Stomach smooth muscle (tissue), 2 donors: ENCODE results near the gene PGBD5.

ENCODE experiments used
- H3K27ac ChIP-seq: one replicate; pipeline ENCODE4 v1.7.0; 2013; ENCODE audit warnings: mild to moderate bottlenecking, low read length, inconsistent platforms
- H3K27me3 ChIP-seq, 2 donors: one replicate each; pipeline ENCODE4 v1.7.0; 2013; ENCODE audit warnings: low read length in 2 of 2; ENCODE audit not compliant: insufficient read depth in 2 of 2, control insufficient read depth in 1 of 2
- H3K36me3 ChIP-seq, 2 donors: one replicate each; pipeline ENCODE4 v1.7.0; 2013; ENCODE audit warnings: low read length in 2 of 2; ENCODE audit not compliant: control insufficient read depth in 2 of 2, insufficient read depth in 2 of 2
- H3K4me1 ChIP-seq: one replicate; pipeline ENCODE4 v1.7.0; 2013; ENCODE audit warnings: low read length; ENCODE audit not compliant: control insufficient read depth, insufficient read depth
- H3K4me3 ChIP-seq, 2 donors: one replicate each; pipeline ENCODE4 v1.7.0; 2013; ENCODE audit warnings: low read length in 2 of 2
- H3K9ac ChIP-seq, 2 donors: one replicate each; pipeline ENCODE4 v1.7.0; 2013; ENCODE audit warnings: low read length in 2 of 2, mild to moderate bottlenecking in 1 of 2
- H3K9me3 ChIP-seq, 2 donors: one replicate each; pipeline ENCODE4 v1.7.0; 2013; ENCODE audit warnings: low read length in 2 of 2; ENCODE audit not compliant: control insufficient read depth in 2 of 2
- donor health status: healthy.
- donor health status: Pancreatic carcinoma.

The PGBD5 gene

GRCh38 chr1:230386637-230387262, 39.4 kb downstream of the PGBD5 start:
- Histone ChIP-seq H3K9ac (no peak overlapping the region), H3K27me3 (peaks cover 0 to 2% of the 10 kb centered on the region in 2 donors), H3K36me3 (no peaks in the 10 kb centered on the region), H3K4me1 (no peaks in the 10 kb centered on the region), H3K4me3 (no peak overlapping the region), H3K9me3 (no peaks in the 10 kb centered on the region), H3K27ac (no peak overlapping the region)

- H3K27ac ChIP-seq = no peak overlapping the region
- H3K4me3 ChIP-seq = no peak overlapping the region
These were observed 40.2 kb downstream of the PGBD5 start for GRCh38 chr1:230385930-230386329.

GRCh38 chr1:230385158-230385450, 41.0 kb downstream of the PGBD5 start:
- no peak overlapping the region for H3K27ac ChIP-seq
- H3K27me3 ChIP-seq = peaks cover 0 to 3% of the 10 kb centered on the region in 2 donors
- H3K4me1 ChIP-seq = no peaks in the 10 kb centered on the region
- no peak overlapping the region for H3K9ac ChIP-seq
- H3K9me3 ChIP-seq = peaks cover 0 to 6% of the 10 kb centered on the region in 2 donors
- no peaks in the 10 kb centered on the region for H3K36me3 ChIP-seq
- no peak overlapping the region for H3K4me3 ChIP-seq

More at GRCh38 chr1:230385930-230386329, 40.2 kb downstream of the PGBD5 start:
- Histone ChIP-seq H3K27me3 (peaks cover 0 to 2% of the 10 kb centered on the region in 2 donors), H3K36me3 (no peaks in the 10 kb centered on the region), H3K9me3 (peaks cover 0 to 2% of the 10 kb centered on the region in 2 donors), H3K9ac (no peak overlapping the region), H3K4me1 (no peaks in the 10 kb centered on the region)

- no peak overlapping the region for H3K9ac ChIP-seq
- peaks cover 0 to 3% of the 10 kb centered on the region in 2 donors for H3K27me3 ChIP-seq
- H3K9me3 ChIP-seq = peaks cover 2 to 11% of the 10 kb centered on the region in 2 donors
- no peak overlapping the region for H3K4me3 ChIP-seq
- no peaks in the 10 kb centered on the region for H3K36me3 ChIP-seq
- no peaks in the 10 kb centered on the region for H3K4me1 ChIP-seq
- no peak overlapping the region for H3K27ac ChIP-seq
These were observed 41.6 kb downstream of the PGBD5 start for GRCh38 chr1:230384380-230385157.

DNA sequence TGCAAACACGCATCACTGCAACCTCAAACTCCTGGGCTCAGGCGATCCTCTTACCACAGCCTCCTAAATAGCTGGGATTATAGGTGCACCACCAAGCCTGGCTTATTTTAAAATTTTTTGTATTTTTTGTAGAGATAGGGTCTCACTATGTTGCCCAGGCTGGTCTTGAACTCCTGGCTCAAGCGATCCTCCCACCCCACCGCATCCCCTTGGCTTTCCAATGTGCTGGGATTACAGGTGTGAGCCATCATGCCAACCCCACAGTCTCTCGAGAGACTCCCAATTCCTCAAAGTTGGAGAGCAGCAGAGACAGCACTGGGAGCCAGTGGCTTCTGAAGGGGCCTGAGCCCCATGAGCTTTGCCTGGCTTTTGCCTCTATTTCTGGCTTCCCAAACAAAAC, 42.7 kb downstream of the PGBD5 start:
- Histone ChIP-seq H3K9me3 (peaks cover 5 to 23% of the 10 kb centered on the region in 2 donors), H3K4me3 (no peak overlapping the region), H3K4me1 (no peaks in the 10 kb centered on the region), H3K9ac (no peak overlapping the region), H3K27ac (no peak overlapping the region), H3K36me3 (no peaks in the 10 kb centered on the region), H3K27me3 (peaks cover 0 to 3% of the 10 kb centered on the region in 2 donors)

DNA sequence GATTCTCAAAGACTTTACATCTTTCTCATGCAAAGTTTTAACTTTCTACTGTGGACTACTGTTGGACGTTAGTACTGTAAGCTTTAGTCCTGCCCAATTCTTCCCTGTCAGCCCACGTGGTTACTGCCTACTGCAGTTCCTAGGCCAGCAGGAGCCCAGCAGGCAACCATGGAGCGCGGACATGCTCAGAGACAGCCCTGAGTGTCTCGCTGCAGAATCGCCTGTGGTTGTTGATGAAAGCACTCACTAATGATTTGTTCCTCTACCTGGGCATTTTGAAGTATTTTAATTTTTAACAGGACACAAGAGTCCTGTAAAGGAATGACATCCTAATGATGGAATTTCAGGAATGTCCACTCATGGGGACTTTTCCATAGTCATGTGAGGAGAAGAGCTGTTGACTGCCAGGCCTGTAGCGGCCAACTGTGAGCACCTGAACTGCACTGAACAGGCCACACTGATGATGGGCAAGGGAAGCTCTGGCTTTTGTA, 44.1 kb downstream of the PGBD5 start:
- no peak overlapping the region for H3K27ac ChIP-seq
- H3K36me3 ChIP-seq = no peaks in the 10 kb centered on the region
- no peak overlapping the region for H3K9ac ChIP-seq

GRCh38 chr1:230381585-230381984, 44.5 kb downstream of the PGBD5 start:
- H3K27ac ChIP-seq = no peak overlapping the region
- no peaks in the 10 kb centered on the region for H3K36me3 ChIP-seq
- H3K9ac ChIP-seq = no peak overlapping the region
- H3K4me3 ChIP-seq = no peak overlapping the region
- H3K9me3 ChIP-seq = peaks cover 5 to 23% of the 10 kb centered on the region in 2 donors
- peaks cover 0 to 3% of the 10 kb centered on the region in 2 donors for H3K27me3 ChIP-seq
- no peaks in the 10 kb centered on the region for H3K4me1 ChIP-seq

More for the DNA sequence above, 44.1 kb downstream of the PGBD5 start:
- Histone ChIP-seq H3K4me3 (no peak overlapping the region), H3K27me3 (peaks cover 0 to 3% of the 10 kb centered on the region in 2 donors), H3K4me1 (no peaks in the 10 kb centered on the region), H3K9me3 (peaks cover 5 to 23% of the 10 kb centered on the region in 2 donors)

- peaks cover 5 to 23% of the 10 kb centered on the region in 2 donors for H3K9me3 ChIP-seq
- H3K27me3 ChIP-seq = peaks cover 0 to 3% of the 10 kb centered on the region in 2 donors
- H3K4me1 ChIP-seq = no peaks in the 10 kb centered on the region
- no peak overlapping the region for H3K9ac ChIP-seq
- H3K36me3 ChIP-seq = no peaks in the 10 kb centered on the region
- no peak overlapping the region for H3K27ac ChIP-seq
- no peak overlapping the region for H3K4me3 ChIP-seq
These were observed 45.1 kb downstream of the PGBD5 start for GRCh38 chr1:230381049-230381467.

GRCh38 chr1:230379928-230380327, 46.2 kb downstream of the PGBD5 start:
- Histone ChIP-seq H3K4me1 (no peaks in the 10 kb centered on the region), H3K36me3 (no peaks in the 10 kb centered on the region), H3K9me3 (peaks cover 5 to 23% of the 10 kb centered on the region in 2 donors), H3K4me3 (no peak overlapping the region), H3K27me3 (peaks cover 0 to 3% of the 10 kb centered on the region in 2 donors), H3K9ac (no peak overlapping the region), H3K27ac (no peak overlapping the region)

- Histone ChIP-seq H3K9me3 (peaks cover 5 to 23% of the 10 kb centered on the region in 2 donors), H3K4me3 (no peak overlapping the region), H3K27ac (no peak overlapping the region), H3K27me3 (peaks cover 0 to 3% of the 10 kb centered on the region in 2 donors), H3K36me3 (no peaks in the 10 kb centered on the region), H3K9ac (no peak overlapping the region), H3K4me1 (no peaks in the 10 kb centered on the region)
These were observed 46.7 kb downstream of the PGBD5 start for GRCh38 chr1:230379462-230379861.

- Histone ChIP-seq H3K9ac (no peak overlapping the region), H3K27me3 (peaks cover 0 to 2% of the 10 kb centered on the region in 2 donors), H3K9me3 (peaks cover 5 to 23% of the 10 kb centered on the region in 2 donors), H3K27ac (no peak overlapping the region), H3K36me3 (no peaks in the 10 kb centered on the region), H3K4me1 (no peaks in the 10 kb centered on the region), H3K4me3 (no peak overlapping the region)
These were observed 48.3 kb downstream of the PGBD5 start for GRCh38 chr1:230377851-230378250.
